Testis (tissue), 3 donors: Measurements from ENCODE around the gene CBFB. TPM values are rescaled to one million over a fixed set of nuclear protein-coding genes. Genes with fewer than 3 reads are reported as not detected.

Experiments used
- DNase-seq: peaks from one replicate; pipeline ENCODE4 v3.0.0-alpha.2; 2019
- H3K27ac ChIP-seq, 2 donors: fragments of 200-600 bp; sonication (generic); one replicate each; pipeline ENCODE4 v1.5.1; 2019
- H3K27me3 ChIP-seq: fragments of 200-600 bp; sonication (generic); one replicate; pipeline ENCODE4 v1.5.1; 2019
- H3K36me3 ChIP-seq: fragments of 200-600 bp; sonication (generic); one replicate; pipeline ENCODE4 v1.5.1; 2017; ENCODE audit warnings: low read depth; ENCODE audit errors: missing control alignments
- H3K4me1 ChIP-seq: fragments of 200-600 bp; sonication (generic); one replicate; pipeline ENCODE4 v1.5.1; 2019
- H3K4me3 ChIP-seq, 2 donors: fragments of 200-600 bp; sonication (generic); one replicate each; pipeline ENCODE4 v1.5.1; 2017 to 2019
- H3K9me3 ChIP-seq: fragments of 200-600 bp; sonication (generic); one replicate; pipeline ENCODE4 v1.5.1; 2017
- POLR2A ChIP-seq: fragments of 450-650 bp; IDR thresholded peaks from one replicate; pipeline ENCODE4 v1.6.1; 2017; ENCODE audit warnings: antibody characterized with exemption, mild to moderate bottlenecking, moderate library complexity
- whole genome bisulfite sequencing, 2 donors: methylation state at CpG; one replicate each; pipeline ENCODE4 v1.1.5; 2018; 5-methylcytosine and 5-hydroxymethylcytosine counted together
- intact Hi-C: fragments of 100-400 bp; cut with DNase I; formaldehyde crosslinking; loops from one replicate; pipeline ENCODE4 v1.15.1; 2023; ENCODE audit warnings: low total_unique reads
- polyA plus RNA-seq: library from polyadenylated mRNA; stranded (reverse); fragments of 350-450 nt; fragmentation: Illumina TruSeq; extraction: RNeasy Lipid Tissue Mini Kit (QIAGEN cat#74804); gene quantifications from one replicate; pipeline ENCODE4 v1.2.3, GENCODE V29; 2014; ENCODE audit warnings: low read depth, low replicate concordance; ENCODE audit not compliant: insufficient read depth
- total RNA-seq, 2 donors: library from RNA; depleted of rRNA; stranded (reverse); fragments of >200 nt; gene quantifications; one replicate each; pipeline ENCODE4 v1.2.3, GENCODE V29; 2016
- TF ChIP-seq, protein P1 (sequence below), 3 experiments: fragments of 450-650 bp in 2 of 3; fragments of 200-600 bp in 1 of 3; sonication (generic) in 1 of 3; IDR thresholded peaks; one replicate each; pipeline ENCODE4 v1.5.1; 2016 to 2019; ENCODE audit warnings: antibody characterized with exemption in 3 of 3, mild to moderate bottlenecking in 2 of 3, moderate library complexity in 1 of 3

Gene CBFB
- total and polyA plus RNA-seq, 3 donors from 2014 or later, result 15.3 to 34.9 (median 23.3) TPM

GRCh38 chr16:67025210-67025550, 3.8 kb upstream of the CBFB start:
- no peak for TF ChIP-seq POLR2A
- TF ChIP-seq, protein P1, sequence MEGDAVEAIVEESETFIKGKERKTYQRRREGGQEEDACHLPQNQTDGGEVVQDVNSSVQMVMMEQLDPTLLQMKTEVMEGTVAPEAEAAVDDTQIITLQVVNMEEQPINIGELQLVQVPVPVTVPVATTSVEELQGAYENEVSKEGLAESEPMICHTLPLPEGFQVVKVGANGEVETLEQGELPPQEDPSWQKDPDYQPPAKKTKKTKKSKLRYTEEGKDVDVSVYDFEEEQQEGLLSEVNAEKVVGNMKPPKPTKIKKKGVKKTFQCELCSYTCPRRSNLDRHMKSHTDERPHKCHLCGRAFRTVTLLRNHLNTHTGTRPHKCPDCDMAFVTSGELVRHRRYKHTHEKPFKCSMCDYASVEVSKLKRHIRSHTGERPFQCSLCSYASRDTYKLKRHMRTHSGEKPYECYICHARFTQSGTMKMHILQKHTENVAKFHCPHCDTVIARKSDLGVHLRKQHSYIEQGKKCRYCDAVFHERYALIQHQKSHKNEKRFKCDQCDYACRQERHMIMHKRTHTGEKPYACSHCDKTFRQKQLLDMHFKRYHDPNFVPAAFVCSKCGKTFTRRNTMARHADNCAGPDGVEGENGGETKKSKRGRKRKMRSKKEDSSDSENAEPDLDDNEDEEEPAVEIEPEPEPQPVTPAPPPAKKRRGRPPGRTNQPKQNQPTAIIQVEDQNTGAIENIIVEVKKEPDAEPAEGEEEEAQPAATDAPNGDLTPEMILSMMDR (IDR thresholded peaks at IDR 0.05), result no peak
- no peaks in the 10 kb centered on the region for H3K9me3 ChIP-seq
- intact Hi-C loops, result no loop called here

GRCh38 chr16:67026570-67026969, 2.4 kb upstream of the CBFB start:
- 95 to 99% methylated on average over 4 of the region's 4 CpGs for WGBS, 2 donors
- intact Hi-C loops, result no loop called here
- peak; percentile 12 for DNase-seq

More at GRCh38 chr16:67025210-67025550, 3.8 kb upstream of the CBFB start:
- no peaks in the 10 kb centered on the region for H3K27me3 ChIP-seq
- H3K4me3 ChIP-seq, result no peak overlapping the region
- peak; percentile 8 for DNase-seq
- H3K27ac ChIP-seq, result no peak overlapping the region
- no peaks in the 10 kb centered on the region for H3K4me1 ChIP-seq
- no peaks in the 10 kb centered on the region for H3K36me3 ChIP-seq

GRCh38 chr16:67027046-67027445, 1.9 kb upstream of the CBFB start:
- peaks cover 7% of the 10 kb centered on the region for H3K4me1 ChIP-seq
- no peak overlapping the region for H3K27ac ChIP-seq
- no peaks in the 10 kb centered on the region for H3K9me3 ChIP-seq
- peak; percentile 14 for DNase-seq
- TF ChIP-seq POLR2A, result no peak
- 89 to 91% methylated on average over 6 of the region's 6 CpGs for WGBS, 2 donors
- H3K4me3 ChIP-seq, result no peak overlapping the region
- no peaks in the 10 kb centered on the region for H3K27me3 ChIP-seq
- intact Hi-C loops, result no loop called here
- no peaks in the 10 kb centered on the region for H3K36me3 ChIP-seq

More at GRCh38 chr16:67026570-67026969, 2.4 kb upstream of the CBFB start:
- no peak overlapping the region for H3K4me3 ChIP-seq
- H3K27ac ChIP-seq, result no peak overlapping the region
- no peak for TF ChIP-seq POLR2A
- TF ChIP-seq, protein P1 (IDR thresholded peaks at IDR 0.05), result no peak
- no peaks in the 10 kb centered on the region for H3K36me3 ChIP-seq
- H3K27me3 ChIP-seq, result no peaks in the 10 kb centered on the region
- H3K4me1 ChIP-seq, result peaks cover 7% of the 10 kb centered on the region
- H3K9me3 ChIP-seq, result no peaks in the 10 kb centered on the region

- Histone ChIP-seq H3K4me3 (peak overlapping the region; percentile 65 to 77), H3K9me3 (no peaks in the 10 kb centered on the region), H3K27ac (peak overlapping the region; percentile 87 to 98), H3K27me3 (no peaks in the 10 kb centered on the region), H3K36me3 (no peaks in the 10 kb centered on the region), H3K4me1 (peaks cover 7% of the 10 kb centered on the region)
- WGBS, 2 donors, result 29 to 48% methylated on average over 7 to 10 of the region's 10 CpGs
- peak; percentile 5 for DNase-seq
- TF ChIP-seq, protein P1 (IDR thresholded peaks at IDR 0.05), result no peak
- TF ChIP-seq POLR2A, result no peak
- intact Hi-C loops, result no loop called here
These were observed 718 bp upstream of the CBFB start for GRCh38 chr16:67028167-67028695.

- WGBS, 2 donors, result 0 to 1% methylated on average over 1 to 99 of the region's 123 CpGs
- Histone ChIP-seq H3K4me1 (peaks cover 7% of the 10 kb centered on the region), H3K27ac (peak overlapping the region; percentile 94 to 98), H3K27me3 (no peaks in the 10 kb centered on the region), H3K4me3 (peak overlapping the region; percentile 77 to 89), H3K9me3 (no peaks in the 10 kb centered on the region), H3K36me3 (no peaks in the 10 kb centered on the region)
- intact Hi-C loops, result no loop called here
- TF ChIP-seq, protein P1 (IDR thresholded peaks at IDR 0.05), result no peak
- no peak for TF ChIP-seq POLR2A
- DNase-seq, result peak; percentile 77
These were observed 526 bp downstream of the CBFB start for GRCh38 chr16:67029254-67030096.
